HG03108 (cell line): Measurements from ENCODE around the gene SMCR8.
"Not testable (repeated sequence)": the region's sequence is repeated elsewhere in the genome, so short reads cannot be mapped to it uniquely, and the experiment has no call there.

Experiments
- ATAC-seq: cut with Tn5 transposase; IDR thresholded peaks from one replicate; pipeline ENCODE4 v1.9.1; 2021; ENCODE audit warnings: moderate library complexity; ENCODE audit not compliant: unreplicated experiment

SMCR8 gene

GRCh38 chr17:18315961-18316360 lies 868 bp downstream of the SMCR8 start:
- no peak for ATAC-seq

- ATAC-seq: no peak
These were observed 3.0 kb downstream of the SMCR8 start for GRCh38 chr17:18318117-18318516.

GRCh38 chr17:18318771-18319450 lies 3.8 kb downstream of the SMCR8 start:
- ATAC-seq: no peak

- no peak for ATAC-seq
These were observed 4.6 kb downstream of the SMCR8 start for GRCh38 chr17:18319604-18320256.

- no peak for ATAC-seq
These were observed 5.2 kb downstream of the SMCR8 start for GRCh38 chr17:18320301-18320700.

GRCh38 chr17:18321309-18321708 lies 6.2 kb downstream of the SMCR8 start:
- no peak for ATAC-seq

- no peak for ATAC-seq
These were observed 7.4 kb downstream of the SMCR8 start for GRCh38 chr17:18322522-18322921.

GRCh38 chr17:18323007-18323406 lies 7.9 kb downstream of the SMCR8 start:
- no peak for ATAC-seq

- no peak for ATAC-seq
These were observed 8.5 kb downstream of the SMCR8 start for GRCh38 chr17:18323507-18324139.

- ATAC-seq: no peak
These were observed 9.3 kb downstream of the SMCR8 start for GRCh38 chr17:18324140-18325050.

- ATAC-seq: no peak
These were observed 10.9 kb downstream of the SMCR8 start for GRCh38 chr17:18326039-18326438.

GRCh38 chr17:18326572-18326971 lies 11.5 kb downstream of the SMCR8 start:
- no peak for ATAC-seq

- no peak for ATAC-seq
These were observed 12.0 kb downstream of the SMCR8 start for GRCh38 chr17:18327093-18327492.

GRCh38 chr17:18327556-18327955 lies 12.5 kb downstream of the SMCR8 start:
- ATAC-seq: no peak

- ATAC-seq: no peak
These were observed 13.6 kb downstream of the SMCR8 start for GRCh38 chr17:18328643-18329204.

- no peak for ATAC-seq
These were observed 16.8 kb downstream of the SMCR8 start for GRCh38 chr17:18331879-18332278.

- ATAC-seq: no peak
These were observed 17.9 kb downstream of the SMCR8 start for GRCh38 chr17:18332909-18333489.

GRCh38 chr17:18338158-18338557 lies 23.1 kb downstream of the SMCR8 start:
- not testable (repeated sequence) for ATAC-seq

- no peak for ATAC-seq
These were observed 24.8 kb downstream of the SMCR8 start for GRCh38 chr17:18339933-18340332.

- no peak for ATAC-seq
These were observed 28.9 kb downstream of the SMCR8 start for GRCh38 chr17:18344021-18344420.

- ATAC-seq: no peak
These were observed 38.4 kb downstream of the SMCR8 start for GRCh38 chr17:18353541-18353940.
